ENCODE data around the gene SLC16A9.

Gene SLC16A9

DNA sequence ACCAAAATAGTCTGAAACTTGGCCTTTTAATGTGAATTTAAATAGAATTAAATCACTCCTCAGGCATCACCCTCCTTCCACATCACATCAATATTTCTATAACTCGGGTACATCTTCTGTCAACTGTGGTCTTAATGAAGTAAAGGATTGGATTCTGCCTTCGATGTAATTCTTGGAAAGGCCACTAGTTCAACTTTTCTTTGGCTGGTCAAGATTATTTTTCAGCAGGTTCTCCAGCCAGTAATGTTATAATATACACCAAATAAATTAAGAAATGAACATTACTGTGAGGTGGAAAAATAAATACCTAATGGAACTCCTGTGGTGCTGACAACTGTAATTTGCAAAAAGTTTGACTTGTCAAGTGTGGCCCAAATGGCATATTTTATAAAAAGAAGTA, 9.7 kb upstream of the SLC16A9 start:
- no peak for DNase-seq (ENCODE audit: low spot score)

DNA sequence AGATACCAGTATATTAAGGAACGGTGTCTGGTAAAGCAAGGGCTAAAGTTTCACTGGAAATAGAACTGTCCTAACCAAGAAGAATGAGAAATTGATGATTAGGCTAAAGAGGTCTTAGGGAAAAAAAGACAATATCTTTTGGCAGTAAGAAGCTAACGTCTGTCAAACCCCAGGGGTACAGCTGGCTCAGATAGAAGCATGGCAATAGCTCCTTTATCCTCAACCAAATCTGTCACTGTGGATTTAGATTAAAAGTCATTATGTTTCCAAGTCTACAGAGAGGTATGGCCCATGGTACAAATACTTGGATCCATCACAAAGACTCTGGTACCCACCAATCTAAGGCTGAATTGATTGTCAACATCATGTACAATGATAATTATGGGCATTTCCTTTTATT, 8.6 kb upstream of the SLC16A9 start:
- DNase-seq (ENCODE audit: low spot score) = no peak

DNA sequence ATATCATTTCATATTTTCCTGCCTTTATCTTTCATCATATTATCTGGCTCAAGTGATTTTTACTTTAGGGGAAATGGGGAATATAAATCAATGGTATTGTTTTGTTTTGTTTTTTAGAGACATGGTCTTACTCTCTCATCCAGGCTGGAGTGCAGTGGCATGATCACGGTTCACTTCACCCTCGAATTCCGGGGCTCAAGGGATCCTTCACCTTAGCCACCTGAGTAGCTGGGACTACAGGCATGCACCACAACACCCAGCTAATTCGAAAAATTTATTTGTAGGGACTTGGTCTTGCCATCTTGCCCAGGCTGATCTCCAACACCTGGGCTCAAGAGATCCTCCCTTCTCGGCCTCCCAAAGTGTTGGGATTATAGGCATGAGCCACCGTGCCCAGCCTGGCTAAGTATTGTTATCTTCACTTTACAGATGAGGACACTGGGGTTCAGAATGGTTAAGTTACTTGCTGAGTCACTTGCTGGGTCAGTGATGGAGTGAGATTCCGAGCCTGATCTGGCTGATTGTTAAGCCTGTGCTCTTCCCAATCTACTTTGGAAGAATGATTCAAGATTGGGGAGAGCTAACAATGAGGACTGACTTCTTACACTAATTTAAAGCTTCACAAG, 3.7 kb upstream of the SLC16A9 start:
- no peak for DNase-seq (ENCODE audit: low spot score)

DNA sequence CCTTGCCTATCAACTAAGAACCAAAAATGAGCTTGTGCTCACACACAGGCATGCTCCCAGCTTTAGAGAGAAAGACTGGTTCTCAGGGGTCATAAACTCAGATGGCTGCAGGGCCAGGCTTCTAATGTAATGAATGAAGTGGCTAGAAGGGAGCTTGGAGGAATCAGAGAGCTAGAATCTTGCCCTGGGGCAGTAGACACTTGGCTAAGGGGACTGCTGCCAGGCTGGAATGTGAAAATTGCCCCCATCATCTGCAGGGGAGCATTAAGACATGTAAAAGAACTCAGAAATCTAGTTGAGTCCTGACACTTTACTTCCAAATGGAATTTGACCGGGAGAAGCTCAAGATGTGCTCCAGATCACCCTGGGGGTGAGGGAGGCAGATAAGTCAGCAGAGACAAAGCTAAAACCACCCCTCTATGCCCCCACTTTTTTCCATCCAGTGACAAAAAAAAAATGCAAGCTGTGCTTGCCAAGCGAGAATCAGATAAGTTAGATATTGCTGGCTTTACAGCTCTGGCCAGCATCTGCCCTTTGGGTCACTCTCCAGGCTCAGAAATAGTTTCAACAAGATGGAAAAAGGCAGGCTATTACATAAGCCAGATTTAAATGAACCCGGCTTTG, 2.3 kb upstream of the SLC16A9 start:
- no peak for DNase-seq (ENCODE audit: low spot score)

DNA sequence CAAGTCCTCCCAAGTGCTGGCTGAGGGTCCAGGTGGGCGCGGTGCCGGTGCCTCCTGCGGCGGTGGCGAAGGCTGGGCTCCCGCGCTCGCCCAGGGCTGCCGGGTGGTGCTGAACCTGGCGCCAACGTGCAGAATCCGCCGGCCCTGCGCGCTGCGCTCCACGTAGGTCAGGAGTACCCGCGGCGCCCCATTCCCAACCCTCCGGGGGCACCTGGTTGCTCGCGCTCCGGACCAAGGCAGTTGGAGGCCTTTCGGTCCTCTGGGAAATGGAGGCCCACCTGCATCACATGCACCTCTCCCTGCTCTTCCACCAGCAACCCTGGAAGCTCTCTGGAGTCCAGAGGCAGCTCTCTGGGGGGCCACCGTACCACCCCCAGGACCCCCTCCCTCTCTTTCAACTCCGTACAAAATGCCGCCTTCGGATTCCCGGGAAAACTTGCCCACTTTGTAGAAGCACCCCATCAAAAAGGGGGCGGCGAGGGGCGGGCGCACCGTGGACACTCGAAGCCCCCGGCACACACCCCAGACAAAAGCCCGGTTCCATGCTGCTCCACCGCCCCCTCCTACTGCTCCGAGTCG, 745 bp downstream of the SLC16A9 start:
- no peak for DNase-seq (ENCODE audit: low spot score)

DNA sequence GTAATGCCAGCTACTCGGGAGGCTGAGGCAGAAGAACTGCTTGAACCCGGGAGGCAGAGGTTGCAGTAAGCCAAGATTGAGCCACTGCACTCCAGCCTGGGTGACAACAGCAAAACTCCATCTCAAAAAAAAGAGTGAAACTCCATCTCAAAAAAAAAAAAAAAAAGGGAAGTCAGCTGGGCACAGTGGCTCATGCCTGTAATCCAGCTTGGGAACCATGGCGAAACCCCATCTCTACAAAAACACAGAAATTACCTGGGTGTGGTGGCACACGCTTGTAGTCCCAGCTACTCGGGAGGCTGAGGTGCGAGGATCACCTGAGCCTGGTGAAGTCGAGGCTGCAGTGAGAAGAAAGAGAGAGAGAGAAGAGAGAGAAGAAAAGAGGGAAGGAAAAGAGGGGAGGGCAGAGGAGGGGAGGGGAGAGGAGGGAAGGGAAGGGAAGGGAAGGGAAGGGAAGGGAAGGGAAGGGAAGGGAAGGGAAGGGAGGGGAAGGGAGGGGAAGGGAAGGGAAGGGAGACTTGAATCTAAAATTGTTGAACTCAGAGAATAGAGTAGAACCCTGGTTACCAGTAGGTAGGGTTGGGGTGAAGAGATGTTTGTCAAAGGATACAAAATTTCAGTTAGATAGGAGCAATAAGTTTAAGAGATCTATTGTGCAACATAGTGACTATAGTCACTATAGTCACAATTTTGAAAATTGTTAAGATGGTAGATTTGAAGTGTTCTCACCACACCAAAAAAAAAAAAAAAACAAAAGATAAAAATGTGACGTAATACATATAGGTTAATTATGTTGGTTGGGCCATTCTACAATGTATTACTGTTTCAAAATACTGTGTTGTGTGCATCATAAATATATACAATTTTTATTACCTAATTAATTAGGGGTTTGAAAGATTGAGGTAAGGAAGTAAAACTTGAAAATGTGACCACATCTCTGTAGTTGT, 2.5 kb downstream of the SLC16A9 start:
- DNase-seq (ENCODE audit: low spot score) = no peak

DNA sequence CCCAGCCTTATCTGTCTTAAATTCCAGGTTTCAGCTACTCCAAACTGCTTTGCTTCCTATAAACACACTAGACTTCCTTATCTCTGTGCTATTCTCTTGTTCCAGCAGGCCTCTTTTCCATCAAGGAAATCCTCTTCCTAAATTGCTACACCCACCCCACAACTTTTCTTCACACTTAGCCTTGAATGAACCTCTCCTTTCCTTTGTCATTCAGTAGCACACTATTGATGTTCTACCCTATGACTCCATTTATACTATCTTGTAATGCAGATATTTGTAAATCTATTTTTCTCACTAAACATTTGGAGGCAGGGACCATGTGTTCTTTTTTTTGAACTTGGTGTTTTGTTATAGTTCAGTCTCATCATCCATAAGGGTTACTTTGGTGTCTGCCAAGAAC, 3.7 kb downstream of the SLC16A9 start:
- DNase-seq (ENCODE audit: low spot score) = no peak

DNA sequence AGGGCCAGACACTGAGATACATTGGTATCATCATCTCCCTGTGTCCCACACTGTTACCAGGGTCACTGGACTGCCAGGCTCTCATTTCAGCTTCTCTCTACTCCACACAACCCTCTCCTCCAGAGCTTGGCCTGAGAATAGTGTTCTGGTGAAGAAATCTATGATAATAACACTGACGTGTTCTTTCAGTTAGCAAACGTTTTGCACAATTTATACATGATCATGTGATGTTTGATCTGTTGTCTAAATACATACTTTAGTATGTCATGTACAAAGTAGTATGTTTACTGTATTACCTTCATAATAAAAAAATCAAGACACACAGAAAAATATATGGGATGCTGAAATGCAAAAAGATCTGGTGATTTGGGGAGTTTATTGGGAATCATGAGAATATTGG, 5.0 kb downstream of the SLC16A9 start:
- DNase-seq (ENCODE audit: low spot score) = no peak

DNA sequence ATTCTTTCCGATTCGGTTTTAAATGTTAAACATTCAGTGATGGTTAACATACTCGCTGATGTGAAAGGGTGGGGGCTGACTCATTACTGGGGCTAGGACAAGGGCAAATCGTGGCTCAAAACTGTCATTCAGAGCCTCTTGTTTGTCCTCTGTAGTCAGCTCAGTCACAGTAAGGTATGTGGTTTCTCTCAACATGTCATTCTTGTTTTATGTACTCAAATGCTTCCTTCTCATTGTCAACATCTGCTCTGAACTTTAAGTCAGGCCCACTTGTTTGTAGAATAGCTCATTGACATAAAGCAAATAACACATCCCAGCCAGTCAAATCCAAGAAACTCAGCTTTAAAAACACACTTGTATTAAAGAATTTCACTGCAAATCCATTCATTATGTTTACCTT, 7.3 kb downstream of the SLC16A9 start:
- no peak for DNase-seq (ENCODE audit: low spot score)

DNA sequence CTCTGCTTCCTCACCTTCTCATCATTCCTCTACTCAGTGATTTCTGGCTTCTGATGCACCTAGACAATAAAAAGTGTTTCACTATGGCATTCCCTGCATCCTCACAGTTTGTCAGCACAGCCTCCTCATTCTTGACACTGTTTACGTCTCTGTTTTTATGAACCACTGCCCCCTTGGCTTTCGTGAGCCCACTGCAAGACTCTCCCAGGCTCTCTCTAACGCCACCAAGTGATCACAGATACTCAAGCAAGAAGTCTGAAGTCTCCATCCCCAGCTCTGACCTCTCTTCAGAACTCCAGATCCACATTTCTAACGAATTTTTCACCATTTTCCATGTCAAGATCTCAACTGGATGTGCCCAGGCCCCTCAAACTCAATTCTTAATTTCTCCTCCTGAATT, 8.9 kb downstream of the SLC16A9 start:
- DNase-seq (ENCODE audit: low spot score) = no peak

DNA sequence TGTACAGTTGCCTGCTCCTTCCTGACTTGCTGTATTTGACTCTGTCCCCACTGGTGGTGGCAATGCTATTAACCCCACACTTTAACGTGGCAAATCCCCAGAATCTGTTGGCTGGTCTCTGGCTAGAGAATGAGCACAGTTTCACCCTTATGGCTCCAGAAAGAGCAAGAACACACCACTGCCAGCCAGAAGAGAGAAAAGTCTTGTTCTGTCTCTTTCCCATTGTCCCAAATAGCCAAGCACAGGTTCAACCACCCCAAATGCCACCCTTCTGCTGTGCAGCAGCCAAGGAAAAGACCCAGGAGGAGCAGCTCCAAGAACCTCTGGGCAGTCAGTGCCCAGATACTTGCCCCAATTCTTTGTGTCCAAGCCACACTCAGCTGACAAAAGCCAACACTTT, 11.3 kb downstream of the SLC16A9 start:
- DNase-seq (ENCODE audit: low spot score) = no peak

DNA sequence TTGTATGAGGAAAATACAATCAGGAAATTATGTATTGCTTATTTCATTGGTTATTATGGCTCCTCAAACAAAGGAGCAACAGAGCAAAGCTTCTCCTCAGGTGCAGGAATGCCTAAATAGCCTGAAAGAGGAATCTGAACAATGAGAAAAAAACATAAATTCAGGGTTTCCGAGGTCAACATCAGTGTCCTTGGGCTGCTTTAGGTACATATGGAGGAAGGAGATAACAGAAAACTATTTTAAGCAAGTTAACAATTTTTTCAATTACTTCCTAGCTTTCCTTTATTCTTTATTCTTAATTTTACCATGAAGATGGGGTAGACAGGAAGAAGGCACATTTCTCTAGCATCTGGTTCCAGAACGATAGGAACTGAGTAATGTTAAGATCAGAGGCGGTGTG, 14.0 kb downstream of the SLC16A9 start:
- DNase-seq (ENCODE audit: low spot score) = no peak

DNA sequence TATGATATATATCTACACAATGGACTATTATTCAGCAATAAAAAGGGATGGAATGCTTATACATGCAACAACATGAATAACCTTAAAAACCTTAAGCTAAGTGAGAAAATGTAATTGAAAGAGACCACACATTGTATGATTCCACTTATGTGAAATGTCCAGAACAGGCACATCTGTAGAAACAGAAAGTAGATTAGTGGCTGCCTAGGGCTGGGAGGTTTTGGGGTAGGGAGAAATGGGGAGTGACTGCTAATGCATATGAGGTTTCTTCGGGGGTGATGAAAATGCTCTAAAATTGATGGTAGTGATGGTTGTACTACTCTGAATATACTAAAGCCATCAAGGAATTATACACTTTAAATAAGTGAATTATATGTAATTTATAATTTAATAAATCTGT, 14.7 kb downstream of the SLC16A9 start:
- no peak for DNase-seq (ENCODE audit: low spot score)

DNA sequence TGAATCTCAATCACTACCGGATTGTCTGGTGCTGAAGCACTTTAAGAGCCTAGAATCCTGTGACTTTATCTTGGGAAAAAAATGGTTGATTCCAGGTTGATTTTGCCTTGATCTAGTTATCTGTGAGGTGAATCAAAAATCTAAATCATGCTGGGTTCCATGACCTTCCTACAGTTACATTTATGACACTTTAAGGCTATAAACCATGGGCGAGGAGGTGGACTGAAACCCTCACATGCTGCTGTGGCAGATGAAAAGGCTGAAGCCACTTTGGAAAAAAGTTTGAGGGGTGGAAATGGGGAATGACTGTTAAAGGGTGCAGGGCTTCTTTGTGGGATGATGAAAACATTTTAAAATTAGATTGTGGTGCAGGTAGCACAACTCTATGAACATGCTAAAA, 17.5 kb downstream of the SLC16A9 start:
- no peak for DNase-seq (ENCODE audit: low spot score)

DNA sequence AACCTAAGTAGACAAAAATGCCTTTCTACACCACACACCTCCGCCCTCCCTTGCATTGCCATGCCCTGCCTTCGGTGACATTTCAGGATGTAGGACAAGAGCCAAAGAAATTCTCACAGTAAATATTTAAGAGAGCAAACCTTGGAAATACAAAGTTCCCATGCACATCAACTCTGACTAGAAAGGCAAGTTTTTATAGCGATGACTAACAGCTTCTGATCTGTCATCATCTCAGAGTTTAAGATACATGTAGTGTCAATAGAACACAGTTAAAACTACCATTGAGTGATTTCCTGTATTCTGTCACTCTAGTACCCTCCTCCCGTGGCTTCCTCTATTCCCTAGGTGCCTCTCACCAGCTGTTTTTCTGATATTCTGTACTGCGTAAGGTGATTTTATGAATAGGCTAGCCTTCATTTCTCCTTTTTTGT, 20.7 kb downstream of the SLC16A9 start:
- no peak for DNase-seq (ENCODE audit: low spot score)

DNA sequence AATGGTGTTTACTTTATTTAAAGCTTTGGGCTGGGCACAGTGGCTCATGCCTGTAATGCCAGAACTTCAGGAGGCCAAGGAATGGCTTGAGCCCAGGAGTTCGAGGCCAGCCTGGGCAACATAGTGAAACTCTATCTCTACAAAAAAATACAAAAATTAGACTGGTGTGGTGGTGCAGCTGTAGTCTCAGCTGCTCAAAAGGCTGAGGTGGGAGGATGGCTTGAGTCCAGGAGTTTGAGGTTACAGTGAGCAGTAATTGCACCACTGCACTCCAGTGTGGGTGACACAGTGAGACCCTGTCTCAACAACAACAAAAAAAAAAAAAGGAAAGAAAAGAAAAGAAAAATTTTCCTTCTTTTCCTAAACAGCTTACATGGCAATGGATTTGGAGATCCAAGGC, 22.0 kb downstream of the SLC16A9 start:
- no peak for DNase-seq (ENCODE audit: low spot score)

DNA sequence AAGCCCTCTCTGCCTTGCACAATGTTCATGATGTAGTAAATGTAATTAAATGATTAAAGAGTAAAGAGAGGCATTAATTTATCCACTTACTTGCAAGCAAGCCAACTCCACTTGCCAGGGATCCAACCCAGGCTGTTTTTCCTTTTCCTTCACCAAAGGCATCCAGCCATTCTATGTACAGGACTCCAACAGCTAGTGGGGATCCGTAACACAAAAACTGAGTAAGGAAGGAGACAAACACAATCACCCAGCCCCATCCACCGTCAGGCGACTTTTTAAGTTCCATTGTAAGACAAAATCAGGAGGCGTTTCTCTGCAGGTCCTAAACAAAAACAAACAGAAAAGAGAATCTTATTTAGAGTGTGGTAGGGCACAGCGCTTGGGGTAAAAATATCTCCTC, 25.6 kb downstream of the SLC16A9 start:
- no peak for DNase-seq (ENCODE audit: low spot score)

DNA sequence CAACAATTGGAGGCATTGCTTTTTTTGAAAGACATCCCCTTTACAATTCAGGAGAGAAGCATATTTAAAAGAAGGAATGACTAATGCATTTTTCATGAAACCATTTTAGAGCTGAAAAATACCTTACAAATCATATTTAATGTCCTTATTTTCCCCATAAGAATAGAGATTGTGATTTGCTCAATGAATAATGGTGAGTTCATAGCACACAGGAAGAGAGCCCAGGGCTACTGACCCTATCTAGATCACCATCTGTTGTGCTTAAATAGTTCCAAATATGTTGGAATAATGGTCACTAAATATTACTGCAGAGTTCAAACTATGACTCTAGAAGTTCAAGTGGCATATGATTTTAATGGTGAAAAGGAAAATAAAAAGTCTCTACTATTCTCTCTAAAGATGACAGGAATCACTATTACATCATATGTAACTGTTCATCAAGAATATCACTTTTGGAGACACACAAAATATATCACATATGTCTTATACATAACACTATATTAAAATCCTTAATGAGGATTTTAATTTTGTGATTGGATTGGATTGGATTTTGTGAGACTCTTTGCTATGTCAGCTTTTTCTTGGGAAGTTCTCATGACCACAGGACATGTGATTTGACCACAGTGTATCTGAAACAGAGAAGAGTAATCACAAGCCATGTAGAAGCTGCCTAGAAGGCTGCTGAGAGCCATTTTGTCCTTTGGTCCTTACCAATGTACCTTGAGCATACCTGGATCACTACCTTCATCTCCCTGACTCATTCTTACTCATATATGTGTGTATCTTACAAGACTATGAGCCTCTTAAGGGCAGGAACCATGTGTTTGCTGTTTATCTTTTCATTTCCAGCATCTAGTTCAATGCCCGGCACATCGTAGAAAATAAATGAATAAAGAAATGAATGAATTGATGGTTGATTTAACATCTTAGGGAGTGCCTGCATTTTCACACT, 26.4 kb downstream of the SLC16A9 start:
- DNase-seq (ENCODE audit: low spot score) = no peak

DNA sequence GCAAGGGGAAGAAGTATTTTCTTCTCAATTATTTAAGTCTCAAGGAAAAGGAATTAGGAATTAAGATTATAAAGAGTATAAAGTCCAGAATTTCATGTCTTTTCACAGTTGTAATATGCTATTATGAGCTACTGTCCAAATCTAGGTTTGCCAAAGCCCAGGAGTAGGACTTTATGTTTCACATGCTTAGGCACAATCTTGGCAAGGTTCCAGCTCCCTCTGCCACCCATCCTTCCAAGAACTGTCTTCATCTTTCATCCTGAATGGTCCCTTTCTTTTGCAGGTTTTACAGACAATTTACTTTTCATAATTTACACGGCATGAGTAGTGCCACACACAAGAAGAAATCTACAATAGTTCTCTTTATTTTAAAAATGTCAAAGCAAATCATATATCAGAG, 29.5 kb downstream of the SLC16A9 start:
- no peak for DNase-seq (ENCODE audit: low spot score)

DNA sequence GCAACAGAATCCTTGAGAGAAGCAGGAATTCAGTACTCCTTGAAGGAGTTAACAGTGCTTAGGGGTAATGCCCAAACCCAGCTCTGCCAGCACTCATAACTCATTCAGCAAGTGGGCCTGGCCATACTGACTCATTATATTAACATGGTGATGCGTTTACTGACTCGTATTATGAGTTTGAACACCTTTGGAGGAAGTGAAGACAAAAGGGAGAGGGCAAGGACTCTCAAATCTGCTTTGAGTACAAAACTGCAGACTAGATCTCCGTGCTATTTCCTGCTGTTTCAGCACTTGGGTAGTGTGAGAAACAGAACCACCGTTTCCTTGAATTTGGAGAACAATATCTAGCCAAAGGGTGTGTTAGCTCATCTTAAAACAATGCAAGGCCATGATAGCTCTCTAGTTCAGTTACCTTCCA, 30.8 kb downstream of the SLC16A9 start:
- DNase-seq (ENCODE audit: low spot score) = peak; percentile 27

DNA sequence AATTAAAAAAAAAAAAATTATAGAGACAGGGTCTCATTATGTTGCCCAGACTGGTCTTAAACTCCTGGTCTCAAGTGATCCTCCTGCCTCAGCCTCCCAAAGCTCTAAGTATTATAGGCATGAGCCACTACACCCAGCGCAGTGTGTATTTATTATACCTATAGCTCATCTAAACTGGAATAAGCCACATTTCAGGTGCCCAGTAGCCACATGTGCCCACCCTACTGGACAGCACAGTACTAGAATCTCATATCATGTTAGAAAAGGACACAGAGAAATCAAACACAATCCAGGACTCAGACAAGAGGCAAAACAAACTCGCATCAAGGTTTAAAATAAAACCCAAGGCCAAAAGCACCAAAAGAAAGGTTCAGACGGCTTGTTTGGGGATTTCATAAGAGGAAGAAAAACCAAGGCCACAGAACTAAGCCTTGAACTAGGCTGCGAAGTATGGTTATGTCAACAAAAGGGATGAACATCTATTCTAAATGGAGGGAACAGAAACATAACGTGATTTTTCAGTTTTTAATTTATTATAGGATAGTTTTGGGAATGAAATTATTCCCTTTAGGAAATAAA, 32.3 kb downstream of the SLC16A9 start:
- no peak for DNase-seq (ENCODE audit: low spot score)
